HepG2 (cell line): ENCODE data around the gene HPS1. TPM values are rescaled to one million over a fixed set of nuclear protein-coding genes. Genes with fewer than 3 reads are reported as not detected.

ENCODE experiments used
- ATAC-seq: fragments of 200-7000 bp; cut with Tn5 transposase; 3 replicates; pipeline ENCODE4 v1.9.1; 2020; ENCODE audit warnings: mild to moderate bottlenecking, moderate library complexity
- BruUV-seq: library from RNA; stranded (reverse); fragments of 400-500 nt; replicated peaks from 2 replicates; lab custom pipeline; 2021; lab: Mats Ljungman, UMichigan
- CTCF ChIA-PET: fragments of 300-600 bp; formaldehyde crosslinking; extraction: SDS; loops from one replicate; lab custom pipeline; 2021; ENCODE audit warnings: low total read pairs, inconsistent platforms, low intra/inter-chr PET ratio; lab: Yijun Ruan, JAX
- POLR2A ChIA-PET: fragments of 350-600 bp; sonication (Branson Sonifier 250); formaldehyde crosslinking; loops from one replicate; lab custom pipeline; 2020; ENCODE audit warnings: antibody characterized with exemption, inconsistent platforms; lab: Yijun Ruan, JAX
- DNase-seq: peaks from one replicate; pipeline ENCODE4 v3.0.0-alpha.2; 2015; ENCODE audit warnings: low spot score
- FAIRE-seq: peaks from 3 replicates; lab custom pipeline; 2011; peaks lifted over from hg19 to GRCh38; lab: Jason Lieb, UNC
- H2AFZ ChIP-seq: one replicate; pipeline ENCODE4 v1.6.1; 2011; ENCODE audit warnings: low read length, inconsistent platforms
- H3K27ac ChIP-seq: fragments of 300-600 bp; 3 replicates; pipeline ENCODE4 v1.8.0; 2011; ENCODE audit warnings: mixed run types, mild to moderate bottlenecking, mixed read lengths, low read length, inconsistent platforms; ENCODE audit not compliant: insufficient read depth; ENCODE audit errors: extremely low read length
- H3K27me3 ChIP-seq, 2 experiments: fragments of 200-600 bp in 1 of 2; 2 replicates in 1 of 2; 3 replicates in 1 of 2; pipeline versions ENCODE4 v1.6.0 to v1.8.0; 2011; ENCODE audit warnings: low read length in 2 of 2, mild to moderate bottlenecking in 2 of 2, moderate library complexity in 2 of 2, inconsistent platforms in 1 of 2; ENCODE audit not compliant: insufficient read depth in 2 of 2, control insufficient read depth in 1 of 2
- H3K36me3 ChIP-seq, 2 experiments: fragments of 200-600 bp in 1 of 2; replicated peaks in 1 of 2; 2 replicates in 1 of 2; 3 replicates in 1 of 2; pipeline versions ENCODE4 v1.5.1 to v1.8.0; 2011; ENCODE audit warnings: low read length in 2 of 2, inconsistent platforms in 1 of 2; ENCODE audit not compliant: insufficient read depth in 2 of 2, control insufficient read depth in 1 of 2
- H3K4me1 ChIP-seq: 2 replicates; pipeline ENCODE4 v1.5.1; 2012; ENCODE audit warnings: low read length, inconsistent platforms; ENCODE audit not compliant: insufficient read depth
- H3K4me2 ChIP-seq: 2 replicates; pipeline ENCODE4 v1.6.0; 2011; ENCODE audit warnings: low read depth, low read length, inconsistent platforms
- H3K4me3 ChIP-seq, 3 experiments: fragments of 200-600 bp in 1 of 3; sonication (generic), shearing (Covaris generic) in 1 of 3; replicated peaks in 1 of 3; 2 replicates each; pipeline ENCODE4 v1.5.1; 2011 to 2016; ENCODE audit warnings: low read length in 3 of 3, inconsistent platforms in 2 of 3, low read depth in 2 of 3, mild to moderate bottlenecking in 2 of 3, control low read depth in 1 of 3, mixed read lengths in 1 of 3; ENCODE audit not compliant: insufficient read depth in 1 of 3
- H3K79me2 ChIP-seq: one replicate; pipeline ENCODE4 v1.6.1; 2011; ENCODE audit warnings: low read length, inconsistent platforms; ENCODE audit not compliant: insufficient read depth
- H3K9ac ChIP-seq: 2 replicates; pipeline ENCODE4 v1.6.0; 2011; ENCODE audit warnings: mild to moderate bottlenecking, low read depth, low read length, inconsistent platforms; ENCODE audit not compliant: insufficient read depth
- H3K9me3 ChIP-seq: 2 replicates; pipeline ENCODE4 v1.5.1; 2012; ENCODE audit warnings: mild to moderate bottlenecking, low read length
- H4K20me1 ChIP-seq: 2 replicates; pipeline ENCODE4 v1.6.0; 2011; ENCODE audit warnings: inconsistent platforms, mild to moderate bottlenecking, low read length, moderate library complexity; ENCODE audit not compliant: insufficient read depth
- AFF4 ChIP-seq: sonication (generic); formaldehyde crosslinking; IDR thresholded peaks from 2 replicates; pipeline ENCODE4 v1.4.0; 2020; ENCODE audit warnings: missing genetic modification reagents
- BCL6 ChIP-seq: IDR thresholded peaks from 2 replicates; pipeline ENCODE4 v1.6.1; 2016; ENCODE audit warnings: missing genetic modification reagents, missing compliant biosample characterization
- FOXP4 ChIP-seq: sonication (generic); formaldehyde crosslinking; IDR thresholded peaks from 2 replicates; pipeline ENCODE4 v1.4.0; 2020; ENCODE audit warnings: missing genetic modification reagents
- HHEX ChIP-seq: IDR thresholded peaks from 2 replicates; pipeline ENCODE4 v1.6.1; 2016; ENCODE audit warnings: control low read depth
- KMT2A ChIP-seq: sonication (generic); formaldehyde crosslinking; IDR thresholded peaks from 2 replicates; pipeline ENCODE4 v1.4.0; 2020; ENCODE audit warnings: missing genetic modification reagents
- TMF1 ChIP-seq: sonication (generic); formaldehyde crosslinking; IDR thresholded peaks from 2 replicates; pipeline ENCODE4 v1.8.1; 2022; ENCODE audit warnings: low read depth, missing genetic modification reagents
- YEATS4 ChIP-seq: sonication (generic); formaldehyde crosslinking; IDR thresholded peaks from 2 replicates; pipeline ENCODE4 v1.4.0; 2020; ENCODE audit warnings: missing genetic modification reagents, borderline replicate concordance
- ZNF383 ChIP-seq: sonication (generic); formaldehyde crosslinking; IDR thresholded peaks from 2 replicates; pipeline ENCODE4 v1.4.0; 2020; ENCODE audit warnings: missing genetic modification reagents, mild to moderate bottlenecking, borderline replicate concordance
- ZNF879 ChIP-seq: sonication (generic); formaldehyde crosslinking; IDR thresholded peaks from 2 replicates; pipeline ENCODE4 v1.8.1; 2023; ENCODE audit warnings: missing genetic modification reagents
- ZSCAN22 ChIP-seq: sonication (generic); formaldehyde crosslinking; IDR thresholded peaks from 2 replicates; pipeline ENCODE4 v1.4.0; 2020; ENCODE audit warnings: mild to moderate bottlenecking, missing genetic modification reagents
- ZSCAN31 ChIP-seq: sonication (generic); formaldehyde crosslinking; IDR thresholded peaks from 2 replicates; pipeline ENCODE4 v1.5.0; 2020; ENCODE audit warnings: low read depth, mild to moderate bottlenecking, missing genetic modification reagents
- WGBS: methylation state at CpG from one replicate; pipeline ENCODE4 v1.1.6; 2017; ENCODE audit warnings: low lambda C conversion rate; 5-methylcytosine and 5-hydroxymethylcytosine counted together
- in situ Hi-C: cut with HindIII; loops from 2 replicates; pipeline ENCODE4 v1.10.0; 2017; ENCODE audit warnings: low pct_unique_long_range_greater_than_20kb; ENCODE audit not compliant: extremely low pct_ligation_motif_present
- intact Hi-C: fragments of 100-400 bp; cut with micrococcal nuclease; formaldehyde crosslinking; loops from one replicate; pipeline ENCODE4 v1.10.0; 2022; ENCODE audit not compliant: unreplicated experiment
- polyA plus RNA-seq, 8 experiments: library from polyadenylated mRNA; depleted of rRNA in 3 of 8; stranded (reverse) in 7 of 8; unstranded in 1 of 8; fragments of >200 nt; fragmentation: Illumina TruSeq in 4 of 8; extraction: Trizol in 4 of 8; gene quantifications; 2 replicates each; pipeline versions ENCODE4 v1.2.1 to v1.2.3, GENCODE V29; 2011 to 2016; ENCODE audit warnings: low read depth in 4 of 8, missing spikeins in 1 of 8, mixed read lengths in 1 of 8; ENCODE audit not compliant: insufficient read depth in 1 of 8
- total RNA-seq, 5 experiments: library from RNA; depleted of rRNA; stranded (reverse); fragments of >200 nt; fragmentation: Illumina TruSeq; extraction: Trizol; gene quantifications; 2 replicates each; pipeline ENCODE4 v1.2.3, GENCODE V29; 2016; ENCODE audit warnings: low read depth in 1 of 5

HPS1 gene
- total and polyA plus RNA-seq, 2 of the 13 experiments (the other 11 are each of a cell fraction or from before 2014, with no cell fraction given): 24.6 to 25.8 TPM

DNA sequence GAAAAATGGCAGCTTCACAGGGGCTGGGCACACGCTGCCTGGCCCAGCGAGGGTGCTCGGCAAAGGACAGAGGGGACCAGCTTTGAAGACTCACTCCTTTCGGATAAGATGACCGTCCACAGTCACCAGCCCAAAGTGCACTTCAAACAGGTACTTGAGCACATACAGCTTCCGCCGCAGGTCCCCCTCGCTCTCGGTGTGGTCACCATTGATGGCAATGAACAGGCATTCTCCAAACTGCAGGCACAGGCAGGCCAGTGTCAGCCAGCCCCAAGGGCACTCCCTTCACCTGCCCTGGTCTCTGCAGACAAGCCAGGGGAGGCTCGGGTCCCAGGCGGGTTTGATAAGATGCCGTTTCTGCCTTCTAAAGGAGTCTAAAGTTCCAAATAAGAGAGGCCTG lies 11.6 kb downstream of the HPS1 start:
- no peaks in the 10 kb centered on the region for H3K79me2 ChIP-seq
- 93% methylated on average over 5 of the region's 12 CpGs for WGBS
- H3K4me2 ChIP-seq: no peak overlapping the region
- no peaks in the 10 kb centered on the region for H3K4me1 ChIP-seq
- ATAC-seq (no peak), DNase-seq (no peak), FAIRE-seq (no peak)
- ChIA-PET CTCF (no interaction called here), POLR2A (interaction anchor here (1.7 kb wide), 1 partner anchor 9 kb away, joined by 4 read pairs; no protein-coding TSS in a partner anchor)
- H3K9me3 ChIP-seq: no peaks in the 10 kb centered on the region
- no peaks in the 10 kb centered on the region for H3K27me3 ChIP-seq
- H3K27ac ChIP-seq: no peak overlapping the region
- in situ Hi-C loops (no loop called here), intact Hi-C loops (no loop called here)
- H3K36me3 ChIP-seq: peaks cover 18 to 71% of the 10 kb centered on the region in 2 experiments
- no peak overlapping the region for H3K4me3 ChIP-seq
- TF ChIP-seq TMF1 (CRISPR knock-in tag) (no peak), FOXP4 (no peak), BCL6 (CRISPR knock-in tag) (no peak), ZNF879 (CRISPR knock-in tag) (no peak)
- H3K9ac ChIP-seq: no peak overlapping the region
- no peak overlapping the region for H2AFZ ChIP-seq
- no TSS peak for BruUV-seq
- H4K20me1 ChIP-seq: no peaks in the 10 kb centered on the region

DNA sequence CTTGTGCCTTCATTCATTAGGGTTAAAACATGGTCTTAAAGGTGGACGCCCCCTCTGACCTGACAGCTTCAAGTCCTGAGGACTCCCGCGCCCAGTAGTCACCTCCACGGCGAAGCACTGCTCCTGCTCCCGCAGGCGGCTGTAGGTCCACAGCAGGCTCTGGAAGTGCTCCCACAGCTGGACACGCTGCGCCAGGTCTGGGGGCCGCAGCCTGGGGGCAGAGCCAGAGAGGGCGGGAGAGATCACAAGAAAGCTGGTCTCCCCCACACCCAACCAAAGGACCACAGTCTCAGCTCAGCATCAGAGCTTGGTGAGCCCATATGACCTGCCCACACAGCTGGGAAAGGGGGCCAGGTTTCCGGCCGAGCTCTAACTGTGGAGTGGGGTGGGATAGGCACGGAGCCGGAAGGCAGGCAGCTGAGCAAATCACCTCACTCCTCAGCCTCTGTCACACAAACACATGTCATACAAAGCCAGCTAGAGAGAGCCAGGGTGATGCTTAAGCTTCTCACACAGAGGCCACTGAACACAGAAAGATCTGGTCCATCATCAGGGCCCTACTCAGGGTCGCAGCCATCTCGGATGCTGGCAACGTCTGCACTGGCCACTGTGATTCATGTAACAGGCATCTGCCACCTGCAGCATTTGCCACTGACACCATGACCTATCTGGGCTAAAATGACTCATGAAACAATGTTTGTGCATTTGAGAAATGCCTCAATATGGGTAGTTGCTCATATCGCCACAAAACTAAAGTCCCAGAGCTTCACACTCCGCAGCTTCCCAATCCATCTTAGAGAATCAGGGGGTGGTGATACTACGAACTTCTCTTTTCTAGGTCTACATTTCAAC lies 12.6 kb downstream of the HPS1 start:
- ChIA-PET CTCF (no interaction called here), POLR2A (interaction anchor here (1.7 kb wide), 1 partner anchor 10 kb away, joined by 4 read pairs; no protein-coding TSS in a partner anchor)
- no peak overlapping the region for H3K4me3 ChIP-seq
- no peak overlapping the region for H3K27ac ChIP-seq
- no peak for FAIRE-seq
- no peaks in the 10 kb centered on the region for H3K79me2 ChIP-seq
- H3K4me2 ChIP-seq: no peak overlapping the region
- ATAC-seq: no peak
- no peaks in the 10 kb centered on the region for H3K9me3 ChIP-seq
- no peak overlapping the region for H2AFZ ChIP-seq
- BruUV-seq: no TSS peak
- in situ Hi-C loops (no loop called here), intact Hi-C loops (no loop called here)
- no peaks in the 10 kb centered on the region for H3K27me3 ChIP-seq
- H3K4me1 ChIP-seq: no peaks in the 10 kb centered on the region
- no peak for DNase-seq
- no peak overlapping the region for H3K9ac ChIP-seq
- H4K20me1 ChIP-seq: no peaks in the 10 kb centered on the region
- H3K36me3 ChIP-seq: peaks cover 19 to 72% of the 10 kb centered on the region in 2 experiments
- WGBS: 92% methylated on average over 8 of the region's 21 CpGs
- TF ChIP-seq KMT2A: no peak
- TF ChIP-seq ZSCAN31: no peak
- TF ChIP-seq AFF4: no peak
- TF ChIP-seq ZSCAN22 (CRISPR knock-in tag): no peak
- TF ChIP-seq HHEX (CRISPR knock-in tag): no peak
- no peak for TF ChIP-seq ZNF383
- no peak for TF ChIP-seq YEATS4 (CRISPR knock-in tag)
